HEK293T (cell line): ENCODE measurements around the gene TMEM200B.

Experiments
- FOXK2 ChIP-seq: fragments of 450-650 bp; IDR thresholded peaks from 2 replicates; pipeline ENCODE4 v1.6.1; 2016; ENCODE audit warnings: mild to moderate bottlenecking
- SP1 ChIP-seq: fragments of 450-650 bp; IDR thresholded peaks from 2 replicates; pipeline ENCODE4 v1.6.1; 2017

DNA sequence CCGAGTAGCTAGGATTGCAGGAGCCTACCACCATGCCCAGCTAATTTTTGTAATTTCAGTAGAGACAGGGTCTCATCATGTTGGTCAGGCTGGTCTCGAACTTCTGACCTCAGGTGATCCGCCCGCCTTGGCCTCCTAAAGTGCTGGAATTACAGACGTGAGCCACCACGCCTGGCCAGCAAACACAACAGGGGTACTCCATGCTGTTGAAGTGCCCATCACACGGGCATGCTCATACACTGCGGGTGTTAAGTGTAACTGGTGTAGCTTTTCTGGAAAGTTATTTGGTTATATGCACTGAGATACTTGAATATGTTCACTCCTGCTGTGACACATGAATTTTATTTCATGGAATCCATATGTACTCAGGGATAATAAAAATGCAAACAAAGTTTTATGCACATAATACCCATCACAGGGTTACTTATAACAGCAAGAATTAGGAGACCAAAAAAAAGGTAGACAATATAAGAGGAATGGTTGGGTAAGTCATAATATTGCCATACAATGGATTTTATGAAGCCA is 48.8 kb upstream of the TMEM200B start:
- TF ChIP-seq FOXK2 (no peak), SP1 (no peak)
